ENCODE measurements around the gene IRF7.

DNA sequence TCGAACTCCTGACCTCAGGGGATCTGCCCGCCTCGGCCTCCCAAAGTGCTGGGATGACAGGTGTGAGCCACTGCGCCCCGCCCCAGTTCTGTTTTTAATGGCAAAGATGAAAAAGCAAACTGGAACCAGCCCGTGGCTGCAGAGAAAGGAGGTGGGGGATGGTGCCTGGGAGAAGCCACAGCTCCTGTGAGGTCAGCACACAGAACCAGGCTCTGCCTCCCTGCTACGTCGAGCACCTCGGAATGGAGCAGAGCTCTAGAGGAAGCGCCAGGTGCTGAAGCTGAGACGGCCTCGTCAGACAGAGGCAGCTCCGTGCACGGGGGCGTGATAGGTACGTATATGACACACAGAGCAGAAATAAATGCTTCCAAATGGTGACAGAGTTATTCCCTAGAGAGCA, 29.8 kb upstream of the IRF7 start:
- TF ChIP-seq, protein P1, sequence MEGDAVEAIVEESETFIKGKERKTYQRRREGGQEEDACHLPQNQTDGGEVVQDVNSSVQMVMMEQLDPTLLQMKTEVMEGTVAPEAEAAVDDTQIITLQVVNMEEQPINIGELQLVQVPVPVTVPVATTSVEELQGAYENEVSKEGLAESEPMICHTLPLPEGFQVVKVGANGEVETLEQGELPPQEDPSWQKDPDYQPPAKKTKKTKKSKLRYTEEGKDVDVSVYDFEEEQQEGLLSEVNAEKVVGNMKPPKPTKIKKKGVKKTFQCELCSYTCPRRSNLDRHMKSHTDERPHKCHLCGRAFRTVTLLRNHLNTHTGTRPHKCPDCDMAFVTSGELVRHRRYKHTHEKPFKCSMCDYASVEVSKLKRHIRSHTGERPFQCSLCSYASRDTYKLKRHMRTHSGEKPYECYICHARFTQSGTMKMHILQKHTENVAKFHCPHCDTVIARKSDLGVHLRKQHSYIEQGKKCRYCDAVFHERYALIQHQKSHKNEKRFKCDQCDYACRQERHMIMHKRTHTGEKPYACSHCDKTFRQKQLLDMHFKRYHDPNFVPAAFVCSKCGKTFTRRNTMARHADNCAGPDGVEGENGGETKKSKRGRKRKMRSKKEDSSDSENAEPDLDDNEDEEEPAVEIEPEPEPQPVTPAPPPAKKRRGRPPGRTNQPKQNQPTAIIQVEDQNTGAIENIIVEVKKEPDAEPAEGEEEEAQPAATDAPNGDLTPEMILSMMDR (IDR thresholded peaks at IDR 0.05; ENCODE audit: low read depth, low read length): no peak
- TF ChIP-seq EZH2phosphoT487 (IDR thresholded peaks at IDR 0.05; ENCODE audit: low read depth): no peak
